Mucosa of rectum (tissue), 2 donors: ENCODE results near the gene PAX8.

Experiments used
- H3K27ac ChIP-seq, 2 donors: one replicate each; pipeline ENCODE4 v1.7.0; 2013; ENCODE audit warnings: inconsistent platforms in 2 of 2, low read depth in 2 of 2, low read length in 2 of 2
- H3K27me3 ChIP-seq, 2 donors: one replicate each; pipeline ENCODE4 v1.7.0; 2013; ENCODE audit warnings: low read length in 2 of 2; ENCODE audit not compliant: control insufficient read depth in 2 of 2, insufficient read depth in 2 of 2
- H3K36me3 ChIP-seq, 2 donors: one replicate each; pipeline ENCODE4 v1.7.0; 2013; ENCODE audit warnings: low read length in 2 of 2; ENCODE audit not compliant: control insufficient read depth in 2 of 2, insufficient read depth in 2 of 2
- H3K4me1 ChIP-seq, 2 donors: one replicate each; pipeline ENCODE4 v1.7.0; 2013; ENCODE audit warnings: low read length in 2 of 2, mild to moderate bottlenecking in 1 of 2; ENCODE audit not compliant: control insufficient read depth in 2 of 2, insufficient read depth in 2 of 2
- H3K4me3 ChIP-seq, 2 donors: one replicate each; pipeline ENCODE4 v1.7.0; 2013; ENCODE audit warnings: low read length in 2 of 2
- H3K9ac ChIP-seq, 2 donors: one replicate each; pipeline ENCODE4 v1.7.0; 2013; ENCODE audit warnings: low read length in 2 of 2, low read depth in 1 of 2, mild to moderate bottlenecking in 1 of 2
- H3K9me3 ChIP-seq, 2 donors: one replicate each; pipeline ENCODE4 v1.7.0; 2013; ENCODE audit warnings: low read length in 2 of 2; ENCODE audit not compliant: control insufficient read depth in 2 of 2
- donor health status: healthy.
- donor health status: Normal muscosa, but diverticular disease.

The PAX8 gene

DNA sequence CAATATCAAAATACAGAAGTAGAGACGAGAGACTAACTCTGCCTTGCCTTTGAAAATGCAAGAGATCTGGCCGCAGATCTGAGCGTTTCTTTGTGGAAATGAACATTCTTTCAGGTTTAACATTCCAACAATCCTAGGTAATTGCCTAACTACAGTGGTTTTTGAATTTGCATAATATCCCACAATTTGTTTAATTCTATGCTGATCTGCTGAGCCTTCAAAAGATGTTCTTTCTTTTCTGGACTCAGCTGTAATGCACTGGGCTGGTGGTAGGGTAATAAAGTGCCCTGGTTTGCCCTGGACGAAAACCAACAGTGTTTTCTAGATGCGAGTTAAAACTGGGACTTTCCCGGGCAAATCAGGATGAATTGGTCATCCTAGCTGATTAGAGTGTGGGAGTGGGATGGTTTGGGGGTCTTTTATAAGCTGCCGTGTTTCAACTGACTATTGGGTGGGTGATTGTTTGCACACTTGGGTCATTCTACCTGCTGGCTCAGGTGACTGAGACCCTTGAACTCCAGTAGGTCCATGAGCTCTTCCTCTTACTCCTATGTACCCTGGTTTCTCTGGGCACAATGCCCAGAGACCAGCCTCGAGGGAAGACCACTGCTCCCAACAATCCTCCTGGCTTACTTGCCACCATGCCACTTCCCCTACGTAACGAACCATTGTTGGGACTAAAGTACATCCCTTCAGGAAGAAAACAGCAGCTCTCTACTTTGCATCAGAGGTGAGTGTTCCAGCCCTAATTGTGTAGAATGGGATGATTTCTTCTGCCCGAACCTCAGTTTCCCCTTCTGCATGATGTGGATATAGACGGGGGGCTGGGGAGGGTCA, 3.4 kb upstream of the PAX8 start:
- Histone ChIP-seq H3K4me3 (no peak overlapping the region), H3K4me1 (peaks cover 16 to 20% of the 10 kb centered on the region in 2 donors), H3K27me3 (peaks cover 0 to 2% of the 10 kb centered on the region in 2 donors), H3K27ac (peak overlapping the region; percentile 59 to 82), H3K36me3 (no peaks in the 10 kb centered on the region), H3K9me3 (no peaks in the 10 kb centered on the region), H3K9ac (no peak overlapping the region)

DNA sequence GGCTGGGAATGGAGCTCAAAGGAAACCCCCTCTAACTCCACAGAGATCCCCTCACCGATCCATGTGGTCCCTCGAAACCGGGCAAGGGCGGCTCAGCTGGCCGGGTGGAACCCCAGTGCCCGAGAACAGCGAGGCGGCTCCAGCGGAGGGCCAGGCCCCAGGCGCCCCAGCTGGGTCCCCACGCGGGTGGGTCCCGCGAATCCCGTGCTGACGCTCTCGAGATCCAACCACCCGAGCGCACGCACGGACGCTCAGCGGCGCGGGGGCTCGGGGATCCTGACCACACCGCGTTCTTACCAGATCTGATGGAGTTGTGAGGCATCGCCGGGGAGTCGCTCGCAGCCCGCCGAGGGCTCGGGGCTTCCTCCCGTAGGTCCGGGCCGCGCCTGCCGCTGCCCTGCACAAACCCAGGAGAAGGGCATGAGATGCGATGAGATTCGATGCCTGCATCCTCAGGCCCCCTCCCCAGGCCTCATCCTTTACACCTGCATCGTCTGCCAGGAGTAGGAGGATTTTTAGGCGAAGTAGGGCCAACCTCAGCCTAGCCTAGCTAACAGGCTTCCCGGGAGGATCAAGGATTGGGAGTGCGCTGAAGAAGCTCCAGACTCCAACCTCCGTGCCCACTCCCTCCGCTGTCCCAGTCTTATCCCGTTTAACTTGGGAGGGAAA, 514 bp downstream of the PAX8 start:
- H3K9me3 ChIP-seq = no peaks in the 10 kb centered on the region
- H3K4me3 ChIP-seq = no peak overlapping the region
- H3K36me3 ChIP-seq = no peaks in the 10 kb centered on the region
- peaks cover 14 to 16% of the 10 kb centered on the region in 2 donors for H3K27me3 ChIP-seq
- H3K4me1 ChIP-seq = peaks cover 8% of the 10 kb centered on the region in 2 donors
- H3K27ac ChIP-seq = no peak overlapping the region
- H3K9ac ChIP-seq = no peak overlapping the region

- H3K9me3 ChIP-seq = no peaks in the 10 kb centered on the region
- H3K4me3 ChIP-seq = no peak overlapping the region
- peaks cover 14 to 18% of the 10 kb centered on the region in 2 donors for H3K27me3 ChIP-seq
- no peak overlapping the region for H3K27ac ChIP-seq
- no peaks in the 10 kb centered on the region for H3K36me3 ChIP-seq
- no peak overlapping the region for H3K9ac ChIP-seq
- peaks cover 3 to 5% of the 10 kb centered on the region in 2 donors for H3K4me1 ChIP-seq
These were observed 1.1 kb downstream of the PAX8 start for GRCh38 chr2:113277474-113278072.

- H3K9me3 ChIP-seq = no peaks in the 10 kb centered on the region
- peaks cover 14 to 18% of the 10 kb centered on the region in 2 donors for H3K27me3 ChIP-seq
- no peak overlapping the region for H3K9ac ChIP-seq
- H3K36me3 ChIP-seq = no peaks in the 10 kb centered on the region
- no peak overlapping the region for H3K4me3 ChIP-seq
- no peaks in the 10 kb centered on the region for H3K4me1 ChIP-seq
- H3K27ac ChIP-seq = no peak overlapping the region
These were observed 1.8 kb downstream of the PAX8 start for GRCh38 chr2:113276761-113277425.

GRCh38 chr2:113276216-113276760, 2.4 kb downstream of the PAX8 start:
- Histone ChIP-seq H3K4me3 (no peak overlapping the region), H3K27ac (no peak overlapping the region), H3K9ac (no peak overlapping the region), H3K4me1 (no peaks in the 10 kb centered on the region), H3K9me3 (no peaks in the 10 kb centered on the region), H3K36me3 (no peaks in the 10 kb centered on the region), H3K27me3 (peaks cover 17 to 18% of the 10 kb centered on the region in 2 donors)

- Histone ChIP-seq H3K27ac (no peak overlapping the region), H3K4me1 (no peaks in the 10 kb centered on the region), H3K9me3 (no peaks in the 10 kb centered on the region), H3K9ac (no peak overlapping the region), H3K27me3 (peaks cover 17 to 18% of the 10 kb centered on the region in 2 donors), H3K4me3 (no peak overlapping the region), H3K36me3 (no peaks in the 10 kb centered on the region)
These were observed 3.0 kb downstream of the PAX8 start for GRCh38 chr2:113275556-113276215.

DNA sequence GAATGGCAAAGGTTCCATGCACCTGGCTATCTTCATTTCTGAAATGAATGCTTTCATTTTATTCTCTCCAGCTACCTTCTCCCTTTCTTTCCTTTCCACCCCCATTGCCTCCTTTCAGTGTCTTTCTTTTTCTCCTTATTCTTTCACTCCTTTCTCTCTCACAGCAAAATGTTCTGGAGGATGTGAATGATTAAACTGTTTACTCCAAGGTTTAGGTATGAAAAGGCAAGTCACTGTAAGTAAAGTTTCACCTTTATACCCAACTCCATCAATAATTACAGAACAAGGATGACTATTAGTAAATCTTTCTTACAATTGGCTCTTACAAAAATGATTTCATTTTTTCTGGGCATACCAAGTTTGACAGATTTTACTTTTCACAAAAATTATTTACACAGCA, 4.3 kb downstream of the PAX8 start:
- Histone ChIP-seq H3K4me1 (no peaks in the 10 kb centered on the region), H3K4me3 (no peak overlapping the region), H3K9me3 (no peaks in the 10 kb centered on the region), H3K9ac (no peak overlapping the region), H3K27me3 (peaks cover 15 to 18% of the 10 kb centered on the region in 2 donors), H3K27ac (no peak overlapping the region), H3K36me3 (no peaks in the 10 kb centered on the region)

GRCh38 chr2:113273981-113274380, 4.7 kb downstream of the PAX8 start:
- no peak overlapping the region for H3K27ac ChIP-seq
- H3K4me3 ChIP-seq = no peak overlapping the region
- H3K27me3 ChIP-seq = peaks cover 15 to 18% of the 10 kb centered on the region in 2 donors
- H3K9me3 ChIP-seq = no peaks in the 10 kb centered on the region
- H3K9ac ChIP-seq = no peak overlapping the region
- H3K4me1 ChIP-seq = no peaks in the 10 kb centered on the region
- no peaks in the 10 kb centered on the region for H3K36me3 ChIP-seq

GRCh38 chr2:113273027-113273551, 5.6 kb downstream of the PAX8 start:
- H3K4me3 ChIP-seq = no peak overlapping the region
- H3K27ac ChIP-seq = no peak overlapping the region
- no peaks in the 10 kb centered on the region for H3K36me3 ChIP-seq
- no peak overlapping the region for H3K9ac ChIP-seq
- peaks cover 15 to 18% of the 10 kb centered on the region in 2 donors for H3K27me3 ChIP-seq
- H3K4me1 ChIP-seq = no peaks in the 10 kb centered on the region
- no peaks in the 10 kb centered on the region for H3K9me3 ChIP-seq
